Sigmoid colon (tissue), 7 donors: ENCODE data around the gene COX8C. TPM values are rescaled to one million over a fixed set of nuclear protein-coding genes. Genes with fewer than 3 reads are reported as not detected.

ENCODE experiments used
- DNase-seq: peaks from one replicate; pipeline ENCODE4 v3.0.0-alpha.2; 2019
- H3K27ac ChIP-seq, 4 donors: fragments of 200-600 bp; sonication (generic); one replicate each; pipeline ENCODE4 v1.5.1; 2016 to 2019; ENCODE audit warnings: mild to moderate bottlenecking in 1 of 4
- H3K27me3 ChIP-seq, 3 donors: fragments of 200-600 bp; sonication (generic); one replicate each; pipeline ENCODE4 v1.5.1; 2019; ENCODE audit warnings: mild to moderate bottlenecking in 1 of 3
- H3K36me3 ChIP-seq, 4 donors: fragments of 200-600 bp; sonication (generic); one replicate each; pipeline ENCODE4 v1.5.1; 2016 to 2019
- H3K4me1 ChIP-seq, 4 donors: fragments of 200-600 bp; sonication (generic); one replicate each; pipeline ENCODE4 v1.5.1; 2017 to 2019
- H3K4me3 ChIP-seq, 4 donors: fragments of 200-600 bp; sonication (generic); one replicate each; pipeline ENCODE4 v1.5.1; 2017 to 2019; ENCODE audit warnings: mild to moderate bottlenecking in 2 of 4, moderate library complexity in 1 of 4
- H3K9me3 ChIP-seq, 4 donors: fragments of 200-600 bp in 3 of 4; sonication (generic) in 3 of 4; one replicate each; pipeline versions ENCODE4 v1.5.1 to v1.6.1; 2013 to 2019
- CTCF ChIP-seq, 4 experiments: fragments of 450-650 bp in 3 of 4; fragments of 200-600 bp in 1 of 4; IDR thresholded peaks; one replicate each; pipeline ENCODE4 v1.5.1; 2016 to 2019; ENCODE audit warnings: antibody characterized with exemption in 4 of 4, mild to moderate bottlenecking in 3 of 4, moderate library complexity in 2 of 4
- EP300 ChIP-seq, 4 donors: sonication (generic); formaldehyde crosslinking; IDR thresholded peaks; one replicate each; pipeline ENCODE4 v1.6.1; 2017; ENCODE audit warnings: antibody characterized with exemption in 4 of 4
- POLR2A ChIP-seq, 2 donors: fragments of 450-650 bp; IDR thresholded peaks; one replicate each; pipeline ENCODE4 v1.6.1; 2016; ENCODE audit warnings: antibody characterized with exemption in 2 of 2, mild to moderate bottlenecking in 2 of 2, moderate library complexity in 2 of 2
- POLR2AphosphoS5 ChIP-seq, 4 donors: sonication (generic); formaldehyde crosslinking; IDR thresholded peaks; one replicate each; pipeline ENCODE4 v1.6.1; 2017; ENCODE audit warnings: antibody characterized with exemption in 4 of 4
- WGBS, 2 donors: extraction: QIAGEN DNeasy Blood & Tissue Kit; methylation state at CpG; one replicate each; pipeline ENCODE4 v1.1.7; 2013; 5-methylcytosine and 5-hydroxymethylcytosine counted together
- intact Hi-C: fragments of 100-400 bp; cut with DNase I; formaldehyde crosslinking; loops from one replicate; pipeline ENCODE4 v1.15.1; 2023
- polyA plus RNA-seq, 3 donors: library from polyadenylated mRNA; stranded (reverse); fragments of 200-250 nt; gene quantifications; one replicate each; pipeline ENCODE4 v1.2.3, GENCODE V29; 2013
- total RNA-seq, 4 donors: library from RNA; depleted of rRNA; stranded (reverse); fragments of >200 nt; gene quantifications; one replicate each; pipeline ENCODE4 v1.1.0, GENCODE V29; 2016
- donor health status: healthy with polysubstance abuse.
- donor health status: Bipolar disorder and iron deficiency.
- donor health status: healthy.

COX8C gene
- total and polyA plus RNA-seq, 7 donors: not detected

GRCh38 chr14:93332397-93332852 lies 14.6 kb upstream of the COX8C start:
- intact Hi-C loops: no loop called here
- no peak for TF ChIP-seq POLR2AphosphoS5 (IDR thresholded peaks at IDR 0.05)
- no peak for TF ChIP-seq POLR2A (IDR thresholded peaks at IDR 0.05)
- no peak for TF ChIP-seq EP300 (IDR thresholded peaks at IDR 0.05)
- TF ChIP-seq CTCF (IDR thresholded peaks at IDR 0.05): no peak
- Histone ChIP-seq H3K27me3 (no peaks in the 10 kb centered on the region), H3K27ac (peak overlapping the region; percentile 96 to 99 (median 98)), H3K4me3 (peak overlapping the region; percentile 60 to 97 (median 90)), H3K4me1 (peaks cover 0 to 39% (median 24%) of the 10 kb centered on the region in 4 donors), H3K36me3 (no peaks in the 10 kb centered on the region), H3K9me3 (peaks cover 0 to 5% (median 0%) of the 10 kb centered on the region in 4 donors)
- peak; percentile 78 for DNase-seq
- 1% methylated on average over 61 of the region's 61 CpGs for WGBS, 2 donors

- peaks cover 0 to 39% (median 24%) of the 10 kb centered on the region in 4 donors for H3K4me1 ChIP-seq
- peak within 1 kb of the TSS; percentile 96 to 99 (median 98) for H3K27ac ChIP-seq
- peaks cover 0 to 5% (median 0%) of the 10 kb centered on the region in 4 donors for H3K9me3 ChIP-seq
- no peaks in the 10 kb centered on the region for H3K27me3 ChIP-seq
- peak; percentile 97 for DNase-seq
- 0% methylated on average over 74 of the region's 74 CpGs for WGBS, 2 donors
- intact Hi-C loops: loop anchor here (1.0 kb wide), 1 partner anchor 126 kb away; the partner anchor contains the start of genes GON7 and UBR7
- TF ChIP-seq POLR2AphosphoS5 (IDR thresholded peaks at IDR 0.05) (peak; percentile 45 to 92 (median 78)), CTCF (IDR thresholded peaks at IDR 0.05) (peak in 1 of 4 experiments; percentile 26), EP300 (IDR thresholded peaks at IDR 0.05) (no peak), POLR2A (IDR thresholded peaks at IDR 0.05) (no peak)
- H3K36me3 ChIP-seq: no peaks in the 10 kb centered on the region
- H3K4me3 ChIP-seq: peak within 1 kb of the TSS; percentile 60 to 97 (median 90)
Observed at GRCh38 chr14:93332853-93333630, 13.9 kb upstream of the COX8C start, which contains the start of gene BTBD7. Gene BTBD7, minus strand, starts transcription at chr14:93333036. Its CDS starts 36,985 bp downstream, at chr14:93296051.

- TF ChIP-seq CTCF (IDR thresholded peaks at IDR 0.05): no peak
- no peak for TF ChIP-seq POLR2A (IDR thresholded peaks at IDR 0.05)
- TF ChIP-seq POLR2AphosphoS5 (IDR thresholded peaks at IDR 0.05): no peak
- no peak for TF ChIP-seq EP300 (IDR thresholded peaks at IDR 0.05)
- WGBS, 2 donors: 1 to 8% methylated on average over 7 of the region's 7 CpGs
- H3K4me3 ChIP-seq: peak overlapping the region; percentile 60 to 97 (median 90)
- peak overlapping the region; percentile 96 to 99 (median 98) for H3K27ac ChIP-seq
- H3K27me3 ChIP-seq: no peaks in the 10 kb centered on the region
- H3K4me1 ChIP-seq: peaks cover 0 to 39% (median 24%) of the 10 kb centered on the region in 4 donors
- intact Hi-C loops: loop anchor here (1.0 kb wide), 1 partner anchor 126 kb away; the partner anchor contains the start of genes GON7 and UBR7
- H3K9me3 ChIP-seq: peaks cover 0 to 5% (median 0%) of the 10 kb centered on the region in 4 donors
- no peak for DNase-seq
- no peaks in the 10 kb centered on the region for H3K36me3 ChIP-seq
Observed at GRCh38 chr14:93333631-93334103, 13.3 kb upstream of the COX8C start.

GRCh38 chr14:93337143-93337753 lies 9.7 kb upstream of the COX8C start:
- H3K4me3 ChIP-seq: no peak overlapping the region
- H3K9me3 ChIP-seq: peaks cover 0 to 5% (median 0%) of the 10 kb centered on the region in 4 donors
- no peak overlapping the region for H3K27ac ChIP-seq
- intact Hi-C loops: no loop called here
- H3K4me1 ChIP-seq: peaks cover 0 to 9% (median 7%) of the 10 kb centered on the region in 4 donors
- H3K36me3 ChIP-seq: no peaks in the 10 kb centered on the region
- DNase-seq: no peak
- no peaks in the 10 kb centered on the region for H3K27me3 ChIP-seq
- 88 to 95% methylated on average over 4 of the region's 4 CpGs for WGBS, 2 donors
- TF ChIP-seq POLR2AphosphoS5 (IDR thresholded peaks at IDR 0.05) (no peak), CTCF (IDR thresholded peaks at IDR 0.05) (no peak), EP300 (IDR thresholded peaks at IDR 0.05) (no peak), POLR2A (IDR thresholded peaks at IDR 0.05) (no peak)
